GM18511 (cell line): ENCODE results near the gene MUC5B.

Source experiments
- ATAC-seq: cut with Tn5 transposase; IDR thresholded peaks from one replicate; pipeline ENCODE4 v1.9.1; 2021; ENCODE audit warnings: mild to moderate bottlenecking, moderate library complexity; ENCODE audit not compliant: unreplicated experiment

The MUC5B gene

GRCh38 chr11:1295086-1295485, 72.2 kb downstream of the MUC5B start:
- no peak for ATAC-seq

GRCh38 chr11:1295591-1295990, 72.7 kb downstream of the MUC5B start:
- no peak for ATAC-seq

- no peak for ATAC-seq
Measured at GRCh38 chr11:1296287-1296686, 73.4 kb downstream of the MUC5B start.

GRCh38 chr11:1297011-1297575, 74.2 kb downstream of the MUC5B start:
- ATAC-seq = no peak

- ATAC-seq = no peak
Measured at GRCh38 chr11:1297576-1298473, 75.0 kb downstream of the MUC5B start.

- no peak for ATAC-seq
Measured at GRCh38 chr11:1298695-1299492, 76.0 kb downstream of the MUC5B start.

- no peak for ATAC-seq
Measured at GRCh38 chr11:1299621-1300020, 76.8 kb downstream of the MUC5B start.

- no peak for ATAC-seq
Measured at GRCh38 chr11:1300121-1300520, 77.3 kb downstream of the MUC5B start.

GRCh38 chr11:1300569-1301187, 77.8 kb downstream of the MUC5B start:
- no peak for ATAC-seq

- no peak for ATAC-seq
Measured at GRCh38 chr11:1301220-1302000, 78.5 kb downstream of the MUC5B start.

- ATAC-seq = no peak
Measured at GRCh38 chr11:1302041-1302460, 79.2 kb downstream of the MUC5B start.

- no peak for ATAC-seq
Measured at GRCh38 chr11:1302461-1303125, 79.7 kb downstream of the MUC5B start.

GRCh38 chr11:1303126-1303821, 80.4 kb downstream of the MUC5B start:
- no peak for ATAC-seq

- no peak for ATAC-seq
Measured at GRCh38 chr11:1303973-1304372, 81.1 kb downstream of the MUC5B start.

- ATAC-seq = no peak
Measured at GRCh38 chr11:1304380-1304779, 81.5 kb downstream of the MUC5B start.

GRCh38 chr11:1305063-1305495, 82.2 kb downstream of the MUC5B start:
- ATAC-seq = no peak

- no peak for ATAC-seq
Measured at GRCh38 chr11:1305501-1306056, 82.7 kb downstream of the MUC5B start.

- no peak for ATAC-seq
Measured at GRCh38 chr11:1306186-1307162, 83.6 kb downstream of the MUC5B start.
